ENCODE measurements around the gene NEXN. TPM values are rescaled to one million over a fixed set of nuclear protein-coding genes. Genes with fewer than 3 reads are reported as not detected.

Gene NEXN
- total and polyA plus RNA-seq, 4 donors = 0.51 to 2.4 (median 1.7) TPM

- Histone ChIP-seq H3K36me3 (ENCODE audit: control insufficient read depth in 4 of 4, insufficient read depth in 3 of 4, low read depth in 1 of 4, low read length in 3 of 4) (peaks cover 0 to 1% (median 0%) of the 10 kb centered on the region in 4 donors), H3K9me3 (ENCODE audit: control insufficient read depth in 4 of 4, low read length in 3 of 4) (no peaks in the 10 kb centered on the region), H3K27me3 (ENCODE audit: control insufficient read depth in 4 of 4, insufficient read depth in 4 of 4, low read length in 3 of 4) (no peaks in the 10 kb centered on the region), H3K4me1 (ENCODE audit: control insufficient read depth in 4 of 4, insufficient read depth in 4 of 4, low read length in 3 of 4) (peaks cover 0 to 5% (median 3%) of the 10 kb centered on the region in 4 donors), H3K4me3 (ENCODE audit: low read depth in 1 of 3, low read length in 3 of 3) (no peak overlapping the region), H3K9ac (ENCODE audit: low read depth in 1 of 2, low read length in 2 of 2) (no peak overlapping the region), H3K27ac (ENCODE audit: low read depth in 1 of 2, low read length in 2 of 2) (no peak overlapping the region)
- 94% methylated on average over 2 of the region's 2 CpGs for WGBS
- no peak for TF ChIP-seq RAD21 (IDR thresholded peaks at IDR 0.05)
- no peak for TF ChIP-seq EGR1 (IDR thresholded peaks at IDR 0.05; ENCODE audit: low read depth in 2 of 2)
- no peak for TF ChIP-seq FOXA2 (IDR thresholded peaks at IDR 0.05)
- TF ChIP-seq GABPA (IDR thresholded peaks at IDR 0.05 in 1 of 2, conservative IDR thresholded peaks at IDR 0.05 in 1 of 2) = no peak
- TF ChIP-seq JUND (IDR thresholded peaks at IDR 0.05) = no peak
- no peak for TF ChIP-seq TAF1 (conservative IDR thresholded peaks at IDR 0.05)
- no peak for TF ChIP-seq MAX (IDR thresholded peaks at IDR 0.05)
- TF ChIP-seq SP1 (IDR thresholded peaks at IDR 0.05) = no peak
- no peak for TF ChIP-seq YY1 (IDR thresholded peaks at IDR 0.05)
- no peak for TF ChIP-seq HNF4A (conservative IDR thresholded peaks at IDR 0.05)
- TF ChIP-seq NR2F2 (IDR thresholded peaks at IDR 0.05) = no peak
- no peak for TF ChIP-seq HNF4G (IDR thresholded peaks at IDR 0.05)
- TF ChIP-seq, protein P1, sequence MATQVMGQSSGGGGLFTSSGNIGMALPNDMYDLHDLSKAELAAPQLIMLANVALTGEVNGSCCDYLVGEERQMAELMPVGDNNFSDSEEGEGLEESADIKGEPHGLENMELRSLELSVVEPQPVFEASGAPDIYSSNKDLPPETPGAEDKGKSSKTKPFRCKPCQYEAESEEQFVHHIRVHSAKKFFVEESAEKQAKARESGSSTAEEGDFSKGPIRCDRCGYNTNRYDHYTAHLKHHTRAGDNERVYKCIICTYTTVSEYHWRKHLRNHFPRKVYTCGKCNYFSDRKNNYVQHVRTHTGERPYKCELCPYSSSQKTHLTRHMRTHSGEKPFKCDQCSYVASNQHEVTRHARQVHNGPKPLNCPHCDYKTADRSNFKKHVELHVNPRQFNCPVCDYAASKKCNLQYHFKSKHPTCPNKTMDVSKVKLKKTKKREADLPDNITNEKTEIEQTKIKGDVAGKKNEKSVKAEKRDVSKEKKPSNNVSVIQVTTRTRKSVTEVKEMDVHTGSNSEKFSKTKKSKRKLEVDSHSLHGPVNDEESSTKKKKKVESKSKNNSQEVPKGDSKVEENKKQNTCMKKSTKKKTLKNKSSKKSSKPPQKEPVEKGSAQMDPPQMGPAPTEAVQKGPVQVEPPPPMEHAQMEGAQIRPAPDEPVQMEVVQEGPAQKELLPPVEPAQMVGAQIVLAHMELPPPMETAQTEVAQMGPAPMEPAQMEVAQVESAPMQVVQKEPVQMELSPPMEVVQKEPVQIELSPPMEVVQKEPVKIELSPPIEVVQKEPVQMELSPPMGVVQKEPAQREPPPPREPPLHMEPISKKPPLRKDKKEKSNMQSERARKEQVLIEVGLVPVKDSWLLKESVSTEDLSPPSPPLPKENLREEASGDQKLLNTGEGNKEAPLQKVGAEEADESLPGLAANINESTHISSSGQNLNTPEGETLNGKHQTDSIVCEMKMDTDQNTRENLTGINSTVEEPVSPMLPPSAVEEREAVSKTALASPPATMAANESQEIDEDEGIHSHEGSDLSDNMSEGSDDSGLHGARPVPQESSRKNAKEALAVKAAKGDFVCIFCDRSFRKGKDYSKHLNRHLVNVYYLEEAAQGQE (IDR thresholded peaks at IDR 0.05) = no peak
- no peak for TF ChIP-seq FOXA1 (IDR thresholded peaks at IDR 0.05)
- TF ChIP-seq, protein P2, sequence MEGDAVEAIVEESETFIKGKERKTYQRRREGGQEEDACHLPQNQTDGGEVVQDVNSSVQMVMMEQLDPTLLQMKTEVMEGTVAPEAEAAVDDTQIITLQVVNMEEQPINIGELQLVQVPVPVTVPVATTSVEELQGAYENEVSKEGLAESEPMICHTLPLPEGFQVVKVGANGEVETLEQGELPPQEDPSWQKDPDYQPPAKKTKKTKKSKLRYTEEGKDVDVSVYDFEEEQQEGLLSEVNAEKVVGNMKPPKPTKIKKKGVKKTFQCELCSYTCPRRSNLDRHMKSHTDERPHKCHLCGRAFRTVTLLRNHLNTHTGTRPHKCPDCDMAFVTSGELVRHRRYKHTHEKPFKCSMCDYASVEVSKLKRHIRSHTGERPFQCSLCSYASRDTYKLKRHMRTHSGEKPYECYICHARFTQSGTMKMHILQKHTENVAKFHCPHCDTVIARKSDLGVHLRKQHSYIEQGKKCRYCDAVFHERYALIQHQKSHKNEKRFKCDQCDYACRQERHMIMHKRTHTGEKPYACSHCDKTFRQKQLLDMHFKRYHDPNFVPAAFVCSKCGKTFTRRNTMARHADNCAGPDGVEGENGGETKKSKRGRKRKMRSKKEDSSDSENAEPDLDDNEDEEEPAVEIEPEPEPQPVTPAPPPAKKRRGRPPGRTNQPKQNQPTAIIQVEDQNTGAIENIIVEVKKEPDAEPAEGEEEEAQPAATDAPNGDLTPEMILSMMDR (IDR thresholded peaks at IDR 0.05; ENCODE audit: low read depth, low read length, missing input control) = no peak
- no peak for TF ChIP-seq ZBTB33 (IDR thresholded peaks at IDR 0.05)
- TF ChIP-seq, protein P3, sequence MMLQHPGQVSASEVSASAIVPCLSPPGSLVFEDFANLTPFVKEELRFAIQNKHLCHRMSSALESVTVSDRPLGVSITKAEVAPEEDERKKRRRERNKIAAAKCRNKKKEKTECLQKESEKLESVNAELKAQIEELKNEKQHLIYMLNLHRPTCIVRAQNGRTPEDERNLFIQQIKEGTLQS (IDR thresholded peaks at IDR 0.05) = no peak
- no peak for TF ChIP-seq RXRA (IDR thresholded peaks at IDR 0.05)
- no peak for DNase-seq (ENCODE audit: low spot score)
These were observed 99.5 kb downstream of the NEXN start for GRCh38 chr1:77987919-77988318.

Measured in liver (tissue), 9 donors.